HG03060 (cell line): ENCODE data around the gene ANKH.

Source experiments
- ATAC-seq: cut with Tn5 transposase; IDR thresholded peaks from one replicate; pipeline ENCODE4 v1.9.1; 2021; ENCODE audit warnings: low read depth, moderate number of reproducible peaks; ENCODE audit not compliant: unreplicated experiment

The ANKH gene

DNA sequence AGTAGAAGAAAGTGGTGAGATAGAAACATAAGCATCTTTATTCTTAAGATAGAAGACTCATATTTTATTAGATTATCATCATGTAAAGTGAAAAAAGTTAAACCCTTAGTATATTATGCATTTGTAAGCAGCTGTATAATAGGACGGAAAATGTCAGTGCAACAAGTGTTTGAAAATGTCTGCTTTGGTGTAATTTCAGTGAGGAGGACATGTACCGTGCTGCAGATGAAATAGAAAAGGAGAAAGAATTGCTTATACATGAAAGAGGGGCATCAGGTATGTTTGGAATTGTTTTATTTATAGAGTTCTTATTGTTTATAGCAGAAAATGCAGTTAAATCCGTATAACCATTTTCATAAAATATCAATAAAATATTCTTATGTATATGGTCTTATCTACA is 198.1 kb downstream of the ANKH start:
- ATAC-seq, result no peak

DNA sequence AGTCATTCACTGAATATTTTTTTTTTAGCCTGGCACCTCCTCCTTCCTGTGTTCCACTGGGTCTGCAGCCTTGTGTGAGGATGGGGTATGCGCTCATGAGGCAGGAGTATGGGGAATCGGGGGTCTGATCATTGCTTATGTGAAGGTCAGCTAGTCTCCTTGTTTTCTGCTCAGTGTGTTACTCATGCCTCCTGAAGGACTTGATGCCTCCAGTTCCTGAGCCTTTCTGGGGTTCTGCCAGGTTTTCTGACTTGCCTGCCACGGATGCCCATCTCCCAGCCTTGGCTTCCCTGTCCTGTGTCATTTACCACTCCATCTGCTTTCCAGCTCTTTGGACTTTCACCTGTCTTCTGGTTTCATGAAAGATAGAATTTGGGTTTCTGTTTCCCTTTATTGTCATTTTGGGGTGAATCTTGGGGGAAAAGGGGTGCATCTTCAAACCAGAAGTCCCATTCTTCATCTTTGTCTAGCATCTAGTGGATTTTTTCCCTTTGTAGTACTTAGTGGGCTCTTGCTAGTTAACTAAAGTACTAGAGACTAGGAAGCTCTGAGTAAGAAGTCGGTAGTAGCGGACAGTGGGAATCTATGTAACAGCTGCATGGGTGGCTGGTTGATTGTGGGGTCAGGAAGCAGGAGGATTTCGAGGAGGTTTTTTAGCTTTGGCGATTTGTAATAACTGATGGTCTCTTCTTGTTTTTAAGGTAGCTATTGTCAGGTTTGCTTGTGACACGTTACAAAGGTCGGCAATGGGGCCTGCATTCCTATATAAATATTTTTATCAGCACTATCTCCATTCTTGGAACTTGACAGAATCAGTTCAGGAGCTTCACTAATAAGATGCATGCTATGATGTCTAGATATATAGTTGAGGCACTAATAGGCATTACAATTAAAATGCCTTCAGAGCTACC is 198.8 kb downstream of the ANKH start:
- ATAC-seq, result no peak

DNA sequence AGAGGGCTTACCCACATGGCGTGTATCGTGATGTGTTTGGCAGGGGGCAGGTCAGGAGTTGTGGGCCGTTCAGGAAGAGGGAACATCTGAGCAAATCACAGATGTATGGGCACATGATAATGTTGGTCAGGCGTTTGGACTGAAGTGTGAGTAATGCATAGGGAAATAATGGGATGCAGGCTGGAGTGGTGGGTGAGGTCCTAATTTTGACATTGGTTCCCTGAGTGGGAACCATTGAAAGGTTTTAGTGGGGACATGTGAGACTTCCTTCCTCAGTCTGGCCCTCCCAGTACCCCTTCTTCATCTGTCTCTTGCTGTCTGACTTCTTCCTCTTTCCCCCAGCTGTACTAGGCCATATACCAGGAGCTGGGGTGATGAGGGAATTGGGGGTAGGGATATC is 199.5 kb downstream of the ANKH start:
- no peak for ATAC-seq

DNA sequence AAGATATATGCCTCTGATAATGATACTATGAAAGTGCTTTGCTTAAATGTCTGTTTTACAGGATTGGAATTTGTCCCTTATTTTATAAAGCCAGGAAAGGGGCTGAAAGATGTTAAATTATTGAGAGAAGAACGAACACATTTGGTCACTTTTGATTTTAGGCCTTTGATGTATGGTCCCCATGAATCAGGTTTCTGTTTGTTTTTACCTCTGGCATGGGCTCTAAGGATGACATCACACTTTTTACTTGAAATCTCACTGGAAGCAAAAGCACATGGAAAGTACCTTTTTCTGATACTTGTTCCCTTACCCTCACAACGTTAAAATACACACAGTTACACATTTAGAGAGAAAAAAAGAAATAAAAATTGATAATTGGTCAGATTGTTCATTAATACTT is 200.2 kb downstream of the ANKH start:
- ATAC-seq, result no peak

DNA sequence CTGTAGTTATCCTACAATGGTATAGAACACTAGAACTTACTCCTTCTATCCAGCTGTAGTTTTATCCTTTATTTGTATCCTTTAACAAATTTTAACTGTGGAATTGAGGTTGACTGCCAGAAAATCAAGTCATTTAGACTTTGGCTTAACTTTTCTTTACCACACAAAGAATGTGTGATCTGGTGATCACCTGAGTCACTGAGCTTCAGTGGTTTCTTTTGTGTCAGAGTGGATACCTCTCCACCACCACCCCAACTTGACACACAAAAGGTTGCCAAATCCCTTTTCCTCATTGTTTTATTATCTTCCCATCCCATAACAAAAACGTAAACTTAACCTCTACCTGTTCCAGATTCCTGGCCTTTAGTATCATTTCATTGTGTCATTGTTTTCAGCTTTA is 201.6 kb downstream of the ANKH start:
- ATAC-seq, result no peak

DNA sequence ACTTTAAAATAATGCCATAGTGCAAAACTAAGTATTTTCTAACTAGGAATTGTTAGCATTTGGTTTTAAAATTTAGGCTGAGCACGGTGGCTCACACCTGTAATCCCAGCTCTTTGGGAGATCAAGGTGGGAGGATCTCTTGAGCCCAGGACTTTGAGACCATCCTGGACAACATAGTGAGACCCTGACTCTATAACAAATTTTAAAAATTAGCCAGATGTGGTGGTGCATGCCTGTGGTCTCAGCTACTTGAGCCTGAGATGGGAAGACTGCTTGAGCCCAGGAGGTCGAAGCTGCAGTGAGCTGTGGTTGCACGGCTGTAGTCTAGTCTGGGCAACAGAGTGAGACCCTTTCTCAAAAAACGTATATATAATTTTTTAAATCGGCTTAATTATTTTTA is 202.2 kb downstream of the ANKH start:
- no peak for ATAC-seq

DNA sequence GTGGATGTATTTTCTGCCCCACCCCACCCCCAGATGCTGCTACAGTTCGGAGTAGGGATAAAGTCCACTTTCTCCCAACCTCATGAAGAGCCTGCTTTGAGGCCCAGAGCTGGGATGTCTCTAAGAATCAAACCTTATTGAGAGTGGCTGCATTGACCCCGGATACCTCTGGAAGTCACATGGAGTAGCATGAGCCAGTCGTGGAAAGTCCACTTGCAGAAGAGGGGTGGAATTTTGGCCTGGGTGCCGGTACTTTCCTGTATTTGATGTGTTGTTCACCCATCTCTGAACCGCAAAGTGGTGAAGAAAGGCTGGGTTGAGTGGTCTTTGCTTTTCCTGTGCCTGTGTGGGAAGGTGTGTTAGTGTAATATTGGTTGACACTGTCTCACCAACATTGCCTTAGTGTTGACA is 203.4 kb downstream of the ANKH start:
- no peak for ATAC-seq

DNA sequence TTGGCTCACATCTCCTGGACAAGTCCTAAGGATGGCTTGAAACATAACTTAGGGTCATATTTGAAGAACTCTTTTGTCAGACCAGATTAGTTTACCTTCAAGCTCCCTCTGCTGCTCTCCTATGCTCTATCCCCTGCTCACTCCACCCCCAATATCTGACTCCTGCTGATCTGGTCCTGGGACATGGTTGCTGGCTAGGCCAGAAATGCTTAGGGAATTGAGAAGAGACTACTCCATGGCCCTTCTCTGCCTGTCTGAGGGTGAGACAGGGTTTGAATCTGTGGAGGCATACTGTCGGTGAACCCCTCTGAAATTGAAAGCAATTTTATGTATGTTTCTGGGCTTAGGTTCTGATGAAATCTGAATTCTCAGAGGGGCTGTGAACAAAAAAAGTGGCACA is 203.8 kb downstream of the ANKH start:
- ATAC-seq, result no peak

DNA sequence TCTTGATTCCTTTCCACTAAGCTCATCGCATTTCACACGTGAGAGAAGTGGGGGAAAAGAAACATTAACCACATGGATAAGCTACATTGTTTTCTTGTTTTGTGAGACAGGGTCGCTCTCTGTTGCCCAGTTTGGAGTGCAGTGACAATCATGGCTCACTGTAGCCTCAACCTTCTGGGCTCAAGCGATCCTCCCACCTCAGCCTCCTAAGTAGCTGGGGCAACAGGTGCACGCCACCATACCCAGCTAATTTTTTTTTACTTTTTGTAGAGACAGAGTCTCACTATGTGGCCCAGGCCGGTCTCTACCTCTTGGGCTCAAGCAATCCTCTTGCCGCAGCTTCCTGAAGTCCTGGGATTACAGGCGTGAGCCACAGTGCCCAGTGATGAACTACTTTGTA is 204.3 kb downstream of the ANKH start:
- ATAC-seq, result no peak

DNA sequence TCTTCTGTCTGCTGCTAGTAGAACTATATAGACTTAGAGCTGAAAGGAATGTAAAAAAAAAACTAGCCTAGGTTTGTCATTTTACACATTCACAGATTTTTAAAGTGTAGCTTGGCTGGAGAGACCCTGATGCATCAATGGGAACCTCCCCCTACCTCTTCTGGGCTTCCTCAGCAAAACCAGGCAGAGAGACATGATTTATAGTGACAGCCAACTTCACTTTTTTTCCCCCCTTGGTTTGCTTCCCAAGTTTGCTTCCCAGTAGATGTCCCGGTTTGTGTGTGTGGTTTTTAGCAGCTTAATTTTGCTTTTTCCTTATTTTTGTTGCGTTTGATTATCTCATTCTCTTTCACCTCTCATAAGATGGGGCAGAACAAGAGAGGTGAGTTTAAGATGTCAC is 205.2 kb downstream of the ANKH start:
- ATAC-seq, result no peak

DNA sequence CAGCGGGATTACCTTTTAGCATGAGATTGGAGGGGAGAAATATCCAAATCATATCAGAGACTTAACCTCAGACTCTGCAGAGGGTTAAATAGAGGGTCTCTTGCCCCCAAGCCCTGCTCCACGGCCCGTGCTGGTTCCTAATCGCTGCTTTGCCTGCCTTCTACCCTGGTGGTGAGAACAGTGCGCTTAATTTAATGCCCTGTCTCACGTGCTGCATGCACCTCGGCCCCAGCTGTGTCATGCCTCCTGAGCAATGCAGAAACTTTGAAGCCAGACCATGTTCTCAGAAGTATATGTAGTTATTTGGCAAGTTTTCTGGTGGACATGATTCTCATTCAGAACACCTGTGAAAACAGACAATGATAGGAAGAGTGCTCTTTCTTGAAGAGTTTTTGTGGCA is 205.6 kb downstream of the ANKH start:
- peak; percentile 32 for ATAC-seq

DNA sequence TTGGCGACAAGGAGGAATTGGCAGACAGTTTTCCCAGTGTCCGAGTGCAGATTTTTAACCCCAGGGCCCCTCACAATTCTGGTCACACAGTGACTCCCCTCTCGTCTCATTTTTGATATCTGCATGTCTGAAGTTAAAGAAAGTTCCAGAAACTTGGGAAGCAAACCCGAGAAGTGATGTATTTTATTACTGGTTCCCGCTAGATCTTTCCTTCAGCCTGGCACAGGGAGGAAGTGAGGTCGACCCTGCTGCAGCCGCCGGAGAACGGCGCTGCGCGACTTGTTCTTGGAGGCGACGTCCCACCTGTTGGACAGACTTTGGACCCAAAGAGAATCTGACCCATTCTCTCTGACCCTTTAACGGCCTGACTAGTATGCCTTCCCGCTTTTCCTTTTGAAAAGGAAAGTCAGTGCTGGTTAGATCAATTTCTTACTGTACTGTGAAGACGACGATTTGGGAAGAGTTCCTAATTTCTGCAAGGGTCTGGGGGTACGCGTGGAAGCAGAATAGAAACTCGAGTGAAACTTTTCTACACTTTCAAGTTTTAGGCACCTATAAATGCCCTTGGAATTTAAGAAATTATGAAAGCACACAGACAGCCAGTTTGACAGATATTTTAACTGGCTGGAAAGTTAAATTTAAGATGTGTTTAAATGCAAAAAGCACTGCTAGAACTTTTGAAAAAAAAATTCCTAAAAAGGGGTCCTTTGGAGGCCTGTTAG is 206.3 kb downstream of the ANKH start:
- no peak for ATAC-seq

DNA sequence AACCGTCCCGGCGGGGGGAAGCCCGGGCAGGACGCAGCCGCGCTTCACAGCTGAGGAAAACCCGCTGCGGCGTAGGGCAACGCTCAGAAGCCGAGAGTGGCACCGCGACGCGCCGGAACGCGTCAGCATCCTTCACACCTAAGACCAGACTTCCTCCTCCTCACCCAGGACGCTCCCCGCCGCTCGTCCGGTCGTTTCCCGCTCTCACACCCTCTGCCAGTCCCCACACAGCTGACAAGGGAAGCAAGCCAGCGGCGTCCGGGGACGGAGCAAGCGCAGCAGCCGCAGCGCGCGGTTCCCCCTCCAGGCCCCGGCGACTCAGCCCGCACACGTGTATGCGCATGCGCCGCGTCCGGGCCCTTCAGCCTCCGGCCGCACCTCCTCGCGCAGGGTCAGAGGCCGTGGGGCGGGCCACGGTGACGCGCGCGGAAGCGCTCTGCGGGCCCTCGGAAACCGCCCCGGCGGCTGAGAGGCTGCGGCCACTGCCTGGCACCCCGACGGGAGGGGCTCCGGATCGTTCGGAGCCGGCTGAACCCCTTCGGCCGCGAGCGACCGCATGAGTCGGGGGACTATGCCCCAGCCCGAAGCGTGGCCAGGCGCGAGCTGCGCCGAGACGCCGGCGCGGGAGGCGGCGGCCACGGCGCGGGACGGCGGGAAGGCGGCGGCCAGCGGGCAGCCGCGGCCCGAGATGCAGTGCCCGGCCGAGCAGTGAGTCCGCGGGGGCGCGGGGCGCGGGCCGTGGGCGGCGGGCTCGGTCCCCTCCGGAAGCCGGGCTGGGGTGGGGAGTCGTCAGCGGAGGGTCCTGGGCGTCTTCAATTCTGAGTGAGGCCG is 207.1 kb downstream of the ANKH start, which contains the start of gene OTULIN:
TSS of gene OTULIN (plus strand) at position 449 of the 831 bp plus-strand sequence. CDS start at position 557, 108 bp downstream.
- ATAC-seq, result peak; percentile 45

DNA sequence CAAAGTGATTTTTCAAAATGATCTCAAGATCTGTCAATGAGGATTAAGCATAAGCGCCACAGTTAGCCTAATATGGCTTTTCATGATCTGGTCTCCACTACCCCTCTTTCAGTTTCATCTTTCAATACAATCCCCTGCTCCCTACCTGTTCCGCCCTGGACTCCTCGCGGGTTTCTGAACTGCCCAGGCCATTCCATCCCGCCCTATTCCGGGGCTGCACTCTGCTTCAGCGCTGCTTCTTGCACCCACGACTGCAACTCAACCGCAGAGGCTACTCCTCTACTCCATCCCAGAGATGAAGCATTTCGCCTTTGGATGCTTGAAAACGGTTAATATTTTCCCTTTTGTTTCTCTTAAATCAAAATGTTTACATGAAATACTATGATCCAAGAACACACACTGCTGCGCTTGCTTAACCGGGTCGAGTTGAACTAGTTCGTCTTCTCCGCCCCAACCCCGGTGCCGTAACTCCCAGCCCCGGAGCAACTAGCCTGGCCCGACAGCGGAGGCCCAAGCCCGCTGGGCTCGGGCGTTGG is 207.8 kb downstream of the ANKH start:
- no peak for ATAC-seq

DNA sequence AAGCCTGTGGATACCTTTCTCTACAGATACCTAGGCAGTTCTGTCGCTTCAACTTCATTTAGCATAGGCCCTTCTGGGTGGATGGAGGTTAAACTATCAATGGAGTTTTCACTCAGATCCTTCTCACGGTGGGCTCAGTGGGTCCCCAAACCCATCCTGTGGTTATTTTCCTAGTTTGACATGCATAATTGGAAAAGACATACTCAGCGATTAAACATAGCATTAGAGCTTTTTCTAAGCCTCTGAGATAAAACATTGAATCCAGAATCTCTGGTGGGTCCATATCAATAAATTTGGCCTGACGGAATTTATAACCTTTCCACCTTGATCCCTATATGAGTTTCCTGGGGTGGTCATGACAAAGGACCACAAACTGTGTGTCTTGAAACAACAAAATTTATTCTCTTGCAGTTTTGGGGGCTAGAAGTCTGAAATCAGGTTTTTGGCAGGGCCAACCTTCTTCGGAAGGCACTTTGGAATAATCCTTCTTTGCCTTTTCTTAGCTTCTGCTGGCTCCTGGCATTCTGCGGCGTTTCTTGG is 208.8 kb downstream of the ANKH start:
- no peak for ATAC-seq

DNA sequence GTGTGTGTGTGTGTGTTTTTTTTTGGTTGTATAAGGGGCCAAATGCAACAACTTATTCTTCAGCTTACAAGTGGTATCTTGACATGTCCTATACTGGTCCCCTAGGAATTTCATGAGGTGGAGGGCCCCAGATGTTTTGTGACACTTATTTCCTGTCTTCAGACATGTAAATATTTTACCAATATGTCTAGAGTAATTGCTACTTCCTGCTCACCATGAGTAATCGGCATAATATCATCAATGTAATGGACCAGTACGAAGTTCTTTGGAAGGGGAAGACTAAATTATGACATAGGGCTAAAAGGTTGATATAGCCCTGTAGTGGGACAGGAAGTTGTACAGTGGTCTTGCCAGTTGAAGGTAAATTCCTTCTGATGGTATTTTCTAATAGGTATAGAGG is 210.7 kb downstream of the ANKH start:
- ATAC-seq, result no peak

DNA sequence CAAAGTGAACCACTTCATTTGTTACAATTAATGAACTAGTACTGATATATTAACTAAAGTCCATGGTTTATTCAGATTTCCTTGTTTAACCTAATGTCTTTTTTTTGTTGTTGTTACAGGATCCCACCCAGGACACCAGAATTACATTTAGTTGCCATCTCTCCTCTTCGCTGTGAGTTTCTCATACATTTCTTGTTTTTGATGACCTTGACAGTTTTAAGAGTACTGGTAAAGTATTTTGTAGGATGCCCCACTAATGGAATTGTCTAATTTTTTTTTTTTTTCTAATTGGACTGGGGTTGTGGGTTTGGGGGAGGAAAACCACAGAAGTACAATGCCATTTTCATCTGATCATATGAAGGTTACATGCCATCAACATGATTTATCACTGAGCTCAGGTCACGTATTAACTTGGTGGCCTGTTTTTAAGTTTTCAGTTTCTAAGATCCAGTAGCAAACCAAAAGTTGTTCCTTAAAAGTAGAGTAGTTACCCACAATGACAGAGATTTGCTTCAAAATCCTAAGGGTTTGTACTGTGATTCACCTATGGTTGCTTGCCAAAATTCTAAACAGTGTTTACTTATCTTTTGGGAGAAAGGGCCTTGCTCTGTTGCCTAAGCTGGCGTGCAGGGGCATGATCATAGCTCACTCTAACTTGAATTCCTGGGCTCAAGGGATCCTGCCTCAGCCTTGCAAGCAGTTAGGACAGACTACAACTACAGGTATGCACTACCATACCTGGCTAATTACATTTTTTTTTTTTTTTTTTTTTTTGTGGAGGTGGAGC is 211.6 kb downstream of the ANKH start:
- ATAC-seq, result no peak

DNA sequence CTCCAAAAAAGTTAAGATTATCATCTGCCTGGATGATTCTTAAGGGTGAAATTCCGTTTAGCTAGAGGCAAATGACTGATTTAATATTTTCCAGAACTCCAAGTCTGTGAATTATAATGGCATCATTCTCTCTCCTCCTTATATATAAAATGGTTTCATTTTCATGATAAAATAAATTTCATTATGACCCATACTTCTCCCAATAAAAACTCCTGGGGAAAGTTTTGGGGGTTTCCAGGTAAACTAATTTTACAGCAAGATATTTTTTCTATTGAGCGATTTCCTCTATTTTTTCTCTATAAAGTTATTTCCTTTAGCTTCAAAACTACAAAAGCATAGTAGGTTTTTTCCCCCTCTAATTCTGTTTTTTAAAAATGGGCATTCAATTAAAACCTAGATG is 214.7 kb downstream of the ANKH start:
- no peak for ATAC-seq

DNA sequence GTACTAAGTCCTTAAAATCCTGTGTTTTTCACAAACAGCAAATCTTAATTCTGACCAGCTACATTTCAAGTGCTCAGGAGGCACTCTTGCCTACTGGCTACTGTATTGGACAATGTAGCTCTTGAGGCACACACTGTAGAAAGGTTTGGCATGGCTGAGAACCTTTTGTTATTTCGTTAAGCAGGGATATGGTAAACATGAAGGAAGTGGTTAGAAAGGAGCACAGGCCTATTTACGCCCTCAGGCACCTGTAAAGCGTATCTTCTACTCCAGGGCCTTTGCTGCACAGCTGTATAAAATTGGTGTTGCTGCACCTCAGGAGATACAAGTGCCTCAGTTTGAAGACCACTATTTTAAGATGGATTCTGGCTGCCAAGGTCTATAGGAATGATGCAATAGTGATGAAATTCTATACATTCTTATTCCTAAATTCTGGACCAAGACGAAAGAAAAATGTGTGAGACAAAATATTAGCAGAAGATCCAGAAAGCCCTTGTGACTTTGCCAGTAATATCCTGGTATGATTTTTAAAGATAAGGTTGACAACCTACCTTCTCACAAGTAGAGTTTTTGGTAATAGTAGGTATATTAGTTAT is 216.3 kb downstream of the ANKH start:
- no peak for ATAC-seq
